NB4 (cell line): ENCODE results near the gene CGB2.

Experiments
- MYC ChIP-seq: IDR thresholded peaks from 2 replicates; pipeline ENCODE4 v1.6.1; 2011; ENCODE audit warnings: low read depth, low read length
- POLR2A ChIP-seq: IDR thresholded peaks from 2 replicates; pipeline ENCODE4 v1.6.1; 2011; ENCODE audit warnings: mild to moderate bottlenecking; ENCODE audit not compliant: insufficient read length; ENCODE audit errors: extremely low read depth
- TF ChIP-seq, protein P1 (sequence below): IDR thresholded peaks from one replicate; pipeline ENCODE4 v1.5.1; 2012; ENCODE audit warnings: low read depth, low read length
- TF ChIP-seq, protein P2 (sequence below): IDR thresholded peaks from 2 replicates; pipeline ENCODE4 v1.6.1; 2011; ENCODE audit warnings: low read depth, low read length

DNA sequence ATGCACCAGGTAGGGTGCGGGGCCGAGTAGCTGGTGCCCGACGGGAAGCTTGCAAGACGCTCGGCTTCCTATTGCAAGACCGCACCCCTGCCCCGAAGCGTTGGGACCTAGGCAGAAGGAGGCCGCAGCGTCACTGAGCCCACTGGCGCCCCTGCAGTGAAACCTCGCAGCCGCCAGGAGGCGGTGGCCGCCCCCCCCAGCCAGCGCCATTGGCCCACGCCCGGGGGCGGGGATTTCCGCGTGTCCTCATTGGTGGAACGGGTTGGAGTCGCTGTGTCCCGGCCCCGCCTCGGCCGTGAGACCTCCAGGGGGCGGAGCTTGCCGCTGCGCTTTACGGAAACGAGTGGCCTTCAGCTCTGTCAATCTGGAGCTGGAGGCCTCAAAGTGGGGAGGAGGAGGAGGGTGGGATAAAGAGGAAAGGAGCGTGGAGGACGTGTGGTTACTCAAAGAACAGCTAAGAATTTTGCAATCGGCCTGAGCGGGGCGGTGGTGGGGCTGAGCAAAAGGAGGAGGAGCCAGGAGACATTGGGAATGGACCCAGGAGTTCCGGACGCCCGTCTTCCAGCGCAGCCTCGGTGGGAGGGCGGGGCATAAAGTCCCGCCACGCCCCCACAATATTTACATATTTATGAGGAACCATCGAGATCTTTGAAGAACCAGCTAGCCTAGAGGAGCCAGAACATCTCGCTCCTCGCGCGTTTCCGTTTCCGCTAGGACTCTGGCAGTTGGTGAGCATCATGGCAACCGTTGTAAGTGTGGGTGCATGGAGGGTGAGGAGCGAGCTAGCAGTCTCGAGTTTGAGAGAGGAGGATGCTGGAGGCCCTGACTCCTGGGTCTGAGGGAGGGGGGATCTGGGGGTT lies 38.3 kb upstream of the CGB2 start, which contains the start of the genes GYS1 and RUVBL2:
- peak; percentile 93 for TF ChIP-seq MYC
- TF ChIP-seq, protein P1, sequence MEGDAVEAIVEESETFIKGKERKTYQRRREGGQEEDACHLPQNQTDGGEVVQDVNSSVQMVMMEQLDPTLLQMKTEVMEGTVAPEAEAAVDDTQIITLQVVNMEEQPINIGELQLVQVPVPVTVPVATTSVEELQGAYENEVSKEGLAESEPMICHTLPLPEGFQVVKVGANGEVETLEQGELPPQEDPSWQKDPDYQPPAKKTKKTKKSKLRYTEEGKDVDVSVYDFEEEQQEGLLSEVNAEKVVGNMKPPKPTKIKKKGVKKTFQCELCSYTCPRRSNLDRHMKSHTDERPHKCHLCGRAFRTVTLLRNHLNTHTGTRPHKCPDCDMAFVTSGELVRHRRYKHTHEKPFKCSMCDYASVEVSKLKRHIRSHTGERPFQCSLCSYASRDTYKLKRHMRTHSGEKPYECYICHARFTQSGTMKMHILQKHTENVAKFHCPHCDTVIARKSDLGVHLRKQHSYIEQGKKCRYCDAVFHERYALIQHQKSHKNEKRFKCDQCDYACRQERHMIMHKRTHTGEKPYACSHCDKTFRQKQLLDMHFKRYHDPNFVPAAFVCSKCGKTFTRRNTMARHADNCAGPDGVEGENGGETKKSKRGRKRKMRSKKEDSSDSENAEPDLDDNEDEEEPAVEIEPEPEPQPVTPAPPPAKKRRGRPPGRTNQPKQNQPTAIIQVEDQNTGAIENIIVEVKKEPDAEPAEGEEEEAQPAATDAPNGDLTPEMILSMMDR: peak; percentile 55
- peak; percentile 95 for TF ChIP-seq POLR2A
- TF ChIP-seq, protein P2, sequence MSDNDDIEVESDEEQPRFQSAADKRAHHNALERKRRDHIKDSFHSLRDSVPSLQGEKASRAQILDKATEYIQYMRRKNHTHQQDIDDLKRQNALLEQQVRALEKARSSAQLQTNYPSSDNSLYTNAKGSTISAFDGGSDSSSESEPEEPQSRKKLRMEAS: peak; percentile 75
